ENCODE results near the gene CYS1.

DNA sequence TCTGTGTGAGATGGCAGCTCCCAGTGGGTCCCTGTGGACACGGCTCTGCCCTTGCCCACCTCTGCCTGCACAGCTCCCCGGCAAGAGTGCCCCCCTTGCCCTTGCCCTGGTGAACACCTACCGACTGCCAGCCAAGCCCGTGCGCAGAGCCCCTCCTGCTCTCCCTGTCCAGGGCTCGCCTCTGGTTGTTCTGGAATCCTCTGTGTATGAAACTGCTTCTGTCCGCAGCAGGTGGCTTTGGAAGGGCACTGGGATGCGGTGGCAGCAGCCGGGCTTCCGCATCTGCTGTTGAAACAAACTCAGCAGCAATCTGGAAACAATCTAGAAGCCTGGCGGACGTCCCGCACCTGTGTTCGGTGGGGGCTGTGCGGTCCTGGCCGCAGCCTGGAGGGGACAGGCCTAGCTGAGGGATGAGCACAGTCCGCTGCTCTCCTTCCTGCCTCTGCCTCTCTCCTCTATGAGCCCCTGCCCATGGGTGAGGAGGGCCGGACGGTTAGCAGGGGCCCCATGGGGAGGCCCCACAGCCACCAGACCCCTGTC lies 70.9 kb downstream of the CYS1 start:
- TF ChIP-seq, protein P1, sequence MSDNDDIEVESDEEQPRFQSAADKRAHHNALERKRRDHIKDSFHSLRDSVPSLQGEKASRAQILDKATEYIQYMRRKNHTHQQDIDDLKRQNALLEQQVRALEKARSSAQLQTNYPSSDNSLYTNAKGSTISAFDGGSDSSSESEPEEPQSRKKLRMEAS (IDR thresholded peaks at IDR 0.05; ENCODE audit: insufficient read depth, insufficient read length) = no peak
- TF ChIP-seq, protein P2, sequence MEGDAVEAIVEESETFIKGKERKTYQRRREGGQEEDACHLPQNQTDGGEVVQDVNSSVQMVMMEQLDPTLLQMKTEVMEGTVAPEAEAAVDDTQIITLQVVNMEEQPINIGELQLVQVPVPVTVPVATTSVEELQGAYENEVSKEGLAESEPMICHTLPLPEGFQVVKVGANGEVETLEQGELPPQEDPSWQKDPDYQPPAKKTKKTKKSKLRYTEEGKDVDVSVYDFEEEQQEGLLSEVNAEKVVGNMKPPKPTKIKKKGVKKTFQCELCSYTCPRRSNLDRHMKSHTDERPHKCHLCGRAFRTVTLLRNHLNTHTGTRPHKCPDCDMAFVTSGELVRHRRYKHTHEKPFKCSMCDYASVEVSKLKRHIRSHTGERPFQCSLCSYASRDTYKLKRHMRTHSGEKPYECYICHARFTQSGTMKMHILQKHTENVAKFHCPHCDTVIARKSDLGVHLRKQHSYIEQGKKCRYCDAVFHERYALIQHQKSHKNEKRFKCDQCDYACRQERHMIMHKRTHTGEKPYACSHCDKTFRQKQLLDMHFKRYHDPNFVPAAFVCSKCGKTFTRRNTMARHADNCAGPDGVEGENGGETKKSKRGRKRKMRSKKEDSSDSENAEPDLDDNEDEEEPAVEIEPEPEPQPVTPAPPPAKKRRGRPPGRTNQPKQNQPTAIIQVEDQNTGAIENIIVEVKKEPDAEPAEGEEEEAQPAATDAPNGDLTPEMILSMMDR (IDR thresholded peaks at IDR 0.05; ENCODE audit: extremely low read depth in 1 of 2, insufficient read depth in 1 of 2, low read depth in 1 of 2, low read length in 2 of 2) = no peak

Data from endothelial cell of umbilical vein (primary cell).